ENCODE results near the gene PARD3. TPM values are rescaled to one million over a fixed set of nuclear protein-coding genes. Genes with fewer than 3 reads are reported as not detected.

The PARD3 gene
- total RNA-seq, 1 donor from 2014 or later: 97.8 TPM

GRCh38 chr10:34148305-34148657 is 666.8 kb downstream of the PARD3 start:
- no peak for DNase-seq (ENCODE audit: low read depth)
- TF ChIP-seq CTCF (conservative IDR thresholded peaks at IDR 0.05; ENCODE audit: low read depth, low read length): no peak
- H3K4me3 ChIP-seq (ENCODE audit: low read depth, low read length): no peak overlapping the region

DNA sequence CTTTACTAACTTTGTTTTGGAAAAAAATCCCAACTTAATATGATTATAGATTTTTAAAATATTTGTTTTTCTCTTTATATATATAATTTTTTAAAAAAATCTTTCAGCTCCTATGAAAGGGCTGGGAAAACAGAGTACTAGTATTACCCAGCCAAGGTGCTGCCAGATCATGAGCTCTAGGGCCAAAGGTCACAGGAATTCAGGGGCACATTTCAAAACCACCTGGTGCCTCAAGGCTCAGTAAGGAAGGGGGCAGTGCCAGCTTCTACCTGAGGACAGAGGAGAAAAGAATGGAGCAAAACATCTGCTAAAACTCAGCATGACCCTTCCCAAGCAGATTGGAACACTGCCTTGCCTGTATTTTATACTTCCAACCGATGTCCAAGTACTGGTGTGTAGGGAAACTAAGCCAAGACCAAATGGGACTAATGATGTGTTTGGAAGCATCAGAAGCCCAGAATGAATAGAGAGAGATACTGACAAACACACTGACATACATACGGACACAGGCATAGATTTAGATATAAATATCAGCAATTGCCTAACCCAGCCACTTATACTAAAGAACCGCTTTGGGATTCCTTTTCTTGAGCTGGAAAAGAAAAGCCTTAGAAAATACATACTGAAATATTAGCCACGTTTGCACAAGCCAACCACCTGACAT is 667.3 kb downstream of the PARD3 start:
- H3K4me3 ChIP-seq (ENCODE audit: low read depth, low read length): no peak overlapping the region
- no peak for TF ChIP-seq CTCF (conservative IDR thresholded peaks at IDR 0.05; ENCODE audit: low read depth, low read length)
- DNase-seq (ENCODE audit: low read depth): no peak

DNA sequence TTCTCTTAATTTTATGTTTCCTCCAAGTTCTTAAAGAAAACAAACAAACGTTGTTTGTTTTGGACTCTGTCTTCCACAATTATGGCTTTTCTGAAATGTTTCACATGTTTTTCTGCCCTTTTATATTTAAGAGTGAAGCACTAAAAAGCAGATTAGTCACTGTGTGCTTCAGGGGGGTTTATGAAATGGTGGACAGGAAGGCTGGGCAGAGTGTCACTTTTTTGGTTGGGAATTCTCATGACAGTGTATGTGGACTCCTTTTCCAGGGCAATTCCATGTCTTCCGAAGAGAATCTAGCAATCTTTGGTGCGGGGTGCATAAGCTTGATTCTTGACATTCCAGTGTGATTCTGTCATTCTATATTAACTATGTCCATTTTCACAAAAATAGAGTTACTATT is 669.4 kb downstream of the PARD3 start:
- no peak for DNase-seq (ENCODE audit: low read depth)
- no peak overlapping the region for H3K4me3 ChIP-seq (ENCODE audit: low read depth, low read length)
- no peak for TF ChIP-seq CTCF (conservative IDR thresholded peaks at IDR 0.05; ENCODE audit: low read depth, low read length)

- H3K4me3 ChIP-seq (ENCODE audit: low read depth, low read length): no peak overlapping the region
- no peak for TF ChIP-seq CTCF (conservative IDR thresholded peaks at IDR 0.05; ENCODE audit: low read depth, low read length)
- DNase-seq (ENCODE audit: low read depth): no peak
These were observed 671.6 kb downstream of the PARD3 start for GRCh38 chr10:34143466-34143865.

DNA sequence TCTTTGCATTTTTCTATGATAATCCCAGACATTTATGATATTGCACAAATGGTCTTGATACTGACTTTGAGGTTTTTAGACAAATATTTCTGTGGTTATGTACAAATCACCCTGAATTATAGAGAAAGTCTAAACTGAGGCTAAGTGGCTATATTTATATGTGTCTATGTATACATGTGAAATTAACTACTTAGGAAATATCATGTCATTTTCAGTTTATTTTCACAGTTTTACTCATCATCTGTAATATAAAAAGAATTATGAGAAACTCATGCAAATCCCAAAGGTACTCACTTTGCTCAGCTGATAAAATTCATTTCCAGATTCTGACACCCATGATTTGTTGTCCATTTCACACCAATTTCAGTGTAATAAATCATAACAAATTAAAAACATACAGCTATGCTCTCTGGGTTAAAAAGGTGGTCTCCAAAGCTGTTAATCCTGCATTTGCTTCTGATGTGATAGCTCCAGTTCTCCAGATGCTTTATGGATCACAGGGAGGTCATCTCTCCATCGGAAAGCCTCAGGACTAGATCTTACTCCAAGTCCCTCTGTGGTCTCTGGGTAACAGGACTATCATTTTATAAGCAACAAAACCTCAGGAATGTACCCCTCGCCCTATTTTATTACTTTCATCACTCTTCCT is 673.9 kb downstream of the PARD3 start:
- no peak for TF ChIP-seq CTCF (conservative IDR thresholded peaks at IDR 0.05; ENCODE audit: low read depth, low read length)
- no peak overlapping the region for H3K4me3 ChIP-seq (ENCODE audit: low read depth, low read length)
- DNase-seq (ENCODE audit: low read depth): no peak

GRCh38 chr10:34139559-34139958 is 675.5 kb downstream of the PARD3 start:
- H3K4me3 ChIP-seq (ENCODE audit: low read depth, low read length): no peak overlapping the region
- DNase-seq (ENCODE audit: low read depth): peak; percentile 44
- no peak for TF ChIP-seq CTCF (conservative IDR thresholded peaks at IDR 0.05; ENCODE audit: low read depth, low read length)

- DNase-seq (ENCODE audit: low read depth): no peak
- H3K4me3 ChIP-seq (ENCODE audit: low read depth, low read length): no peak overlapping the region
- no peak for TF ChIP-seq CTCF (conservative IDR thresholded peaks at IDR 0.05; ENCODE audit: low read depth, low read length)
These were observed 677.1 kb downstream of the PARD3 start for GRCh38 chr10:34137955-34138354.
